ENCODE data around the gene CDC42EP4.

- TF ChIP-seq EZH2 (IDR thresholded peaks at IDR 0.05; ENCODE audit: low read length, unreplicated experiment) (no peak), CTCF (conservative IDR thresholded peaks at IDR 0.05; ENCODE audit: low read depth, low read length) (no peak)
These were observed 59.9 kb downstream of the CDC42EP4 start for GRCh38 chr17:73251871-73252270.

All from PC-3 (cell line).